NCI-H128 (cell line): ENCODE results near the gene STAT3.
"Not testable (repeated sequence)": the region's sequence is repeated elsewhere in the genome, so short reads cannot be mapped to it uniquely, and the experiment has no call there.

Experiments
- DNase-seq: peaks from one replicate; lab custom pipeline; 2025; ENCODE audit not compliant: unreplicated experiment; lab: John Stamatoyannopoulos, UW

Gene STAT3

DNA sequence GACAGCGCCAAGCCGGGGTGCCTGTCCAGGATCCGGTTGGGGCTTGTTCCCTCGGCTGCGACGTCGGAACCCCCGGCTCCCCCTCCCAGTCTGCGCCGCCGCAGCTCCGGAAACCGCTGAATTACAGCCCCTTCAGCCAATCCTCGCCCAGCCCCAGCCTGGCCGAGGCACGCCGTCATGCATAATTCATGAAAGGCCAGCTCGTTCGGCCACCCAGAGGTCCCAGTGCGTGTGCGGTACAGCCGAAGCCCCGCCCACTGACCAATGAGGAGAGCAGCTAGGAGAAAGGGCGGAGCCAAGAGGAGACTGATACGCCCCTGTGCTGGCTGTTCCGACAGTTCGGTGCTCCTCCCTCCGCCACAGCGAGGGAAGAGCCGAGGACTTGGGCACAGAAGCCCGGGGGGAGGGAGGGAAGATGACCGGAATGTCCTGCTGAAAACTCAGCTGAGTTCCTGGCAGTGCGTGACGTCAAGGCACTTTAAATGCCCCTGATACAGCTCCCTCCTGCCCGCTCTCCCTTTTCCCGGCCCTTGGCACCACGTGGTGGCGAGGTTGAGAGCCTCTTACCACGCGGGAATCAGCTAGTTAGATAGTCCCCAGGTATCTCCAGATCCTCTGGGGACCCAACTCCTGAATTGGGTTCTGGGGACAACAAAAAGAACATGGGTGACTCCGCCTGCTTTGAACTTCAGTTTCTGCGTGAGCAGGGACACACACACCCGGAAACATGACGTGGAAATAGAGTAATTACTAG, at the start of gene STAT3:
Gene STAT3 (minus strand): TSS at position 62 of the 754 bp plus-strand sequence. CDS start 39,926 bp downstream, outside the sequence.
- DNase-seq, result peak; percentile 99

DNA sequence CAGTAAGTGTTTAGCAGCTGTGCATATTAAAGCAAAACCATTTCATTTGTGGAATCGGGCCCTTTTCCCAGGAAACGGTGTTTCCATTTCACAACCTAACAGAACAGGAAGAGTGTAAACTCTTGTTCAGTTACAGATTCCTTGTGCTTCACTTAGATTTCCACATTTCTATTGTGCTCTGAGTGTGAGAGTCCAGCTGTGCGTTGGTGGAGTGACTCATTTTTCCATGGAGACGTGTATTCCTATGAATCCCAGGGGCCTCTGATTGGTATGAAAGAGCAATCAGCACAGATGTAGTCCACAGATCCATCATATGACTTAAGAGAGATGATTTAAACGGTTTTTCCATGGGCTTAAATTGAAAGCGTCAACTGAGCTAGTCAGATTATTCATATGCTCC, 48.1 kb upstream of the STAT3 start:
- no peak for DNase-seq

DNA sequence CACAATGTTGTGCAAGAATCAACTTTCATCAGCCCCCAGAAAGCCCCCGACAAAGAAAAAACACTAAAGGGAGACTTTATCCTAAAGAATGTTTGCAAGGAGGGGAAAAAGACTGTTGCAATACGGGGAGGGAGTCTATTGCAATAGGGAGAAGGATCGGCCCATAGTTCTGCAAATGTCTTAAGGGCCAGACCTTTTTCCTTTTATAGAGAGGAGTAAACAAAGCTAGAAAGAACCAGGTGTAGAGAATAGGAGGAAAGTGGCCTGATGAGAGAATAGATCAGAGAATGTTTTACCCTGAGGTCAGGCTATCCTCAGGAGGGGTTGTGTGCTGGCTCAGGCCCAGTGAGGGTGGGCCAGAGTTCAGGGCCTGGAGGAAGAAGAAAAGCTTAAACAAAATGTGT, 43.5 kb upstream of the STAT3 start:
- DNase-seq, result no peak

DNA sequence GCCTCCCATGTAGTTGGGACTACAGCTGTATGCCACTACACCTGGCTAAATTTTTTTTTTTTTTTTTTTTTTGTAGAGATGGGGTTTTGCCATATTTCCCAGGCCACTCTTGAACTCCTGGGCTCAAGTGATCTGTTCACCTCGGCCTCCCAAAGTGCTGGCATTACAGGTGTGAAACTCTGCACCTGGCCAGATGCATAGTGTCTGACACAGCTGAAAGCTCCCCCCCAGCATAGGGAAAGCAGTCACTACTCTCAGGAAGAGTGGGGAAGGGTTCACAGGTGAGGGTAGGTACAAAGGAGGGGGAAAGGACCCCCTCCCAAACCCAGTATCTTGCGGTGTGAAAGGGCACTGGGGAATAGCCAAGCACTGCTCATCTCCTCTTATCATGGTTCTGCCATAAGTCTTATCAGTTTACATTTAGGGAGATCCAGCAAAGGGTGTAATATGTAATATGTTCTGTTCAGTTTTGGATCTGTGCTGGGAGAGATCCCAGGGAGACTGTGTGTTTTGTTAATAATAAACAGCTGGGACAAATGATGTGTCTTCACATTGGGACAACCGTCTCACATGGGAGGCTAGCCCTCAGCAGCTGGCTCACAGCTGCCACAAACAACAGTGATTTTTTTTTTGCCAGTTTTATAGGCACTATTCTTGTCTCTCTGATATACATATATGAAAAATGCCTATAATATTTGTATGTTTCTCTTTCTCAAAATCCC, 41.6 kb upstream of the STAT3 start:
- no peak for DNase-seq

DNA sequence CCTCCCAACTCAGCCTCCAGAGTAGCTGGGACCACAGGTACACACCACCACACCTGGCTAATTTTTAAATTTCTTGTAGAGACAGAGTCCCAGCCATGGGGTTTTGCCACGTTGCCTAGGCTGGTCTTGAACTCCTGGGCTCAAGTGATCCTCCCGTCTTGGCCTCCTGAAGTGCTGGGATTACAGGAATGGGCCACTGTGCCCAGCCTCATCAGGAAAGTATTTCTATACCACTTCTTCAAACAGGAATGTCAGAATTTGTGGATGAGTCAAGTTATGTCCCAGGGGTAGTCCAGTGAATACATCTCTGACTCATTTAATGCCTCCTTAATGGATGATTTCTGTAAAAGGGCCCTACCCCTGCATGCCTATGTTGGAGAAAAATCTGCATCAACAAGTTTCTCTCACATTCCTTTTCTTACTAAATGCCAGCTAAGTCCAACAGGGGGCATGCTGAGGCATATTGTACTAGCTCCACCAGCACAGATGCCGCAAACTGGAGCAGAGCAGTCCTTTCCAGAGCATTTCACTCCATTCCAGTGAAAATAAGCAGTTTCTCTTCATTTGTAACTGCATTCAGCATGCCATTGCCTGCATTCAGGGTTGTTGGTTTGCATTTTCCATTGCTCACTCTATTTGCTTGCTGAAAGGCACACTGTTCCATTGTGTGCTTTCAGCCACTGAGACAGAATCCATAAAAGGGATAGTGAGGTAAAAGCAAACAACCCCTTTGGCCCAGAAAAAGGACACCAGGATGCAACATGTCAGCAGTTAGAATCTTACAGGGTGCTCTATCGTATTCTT, 40.1 kb upstream of the STAT3 start:
- DNase-seq, result no peak

DNA sequence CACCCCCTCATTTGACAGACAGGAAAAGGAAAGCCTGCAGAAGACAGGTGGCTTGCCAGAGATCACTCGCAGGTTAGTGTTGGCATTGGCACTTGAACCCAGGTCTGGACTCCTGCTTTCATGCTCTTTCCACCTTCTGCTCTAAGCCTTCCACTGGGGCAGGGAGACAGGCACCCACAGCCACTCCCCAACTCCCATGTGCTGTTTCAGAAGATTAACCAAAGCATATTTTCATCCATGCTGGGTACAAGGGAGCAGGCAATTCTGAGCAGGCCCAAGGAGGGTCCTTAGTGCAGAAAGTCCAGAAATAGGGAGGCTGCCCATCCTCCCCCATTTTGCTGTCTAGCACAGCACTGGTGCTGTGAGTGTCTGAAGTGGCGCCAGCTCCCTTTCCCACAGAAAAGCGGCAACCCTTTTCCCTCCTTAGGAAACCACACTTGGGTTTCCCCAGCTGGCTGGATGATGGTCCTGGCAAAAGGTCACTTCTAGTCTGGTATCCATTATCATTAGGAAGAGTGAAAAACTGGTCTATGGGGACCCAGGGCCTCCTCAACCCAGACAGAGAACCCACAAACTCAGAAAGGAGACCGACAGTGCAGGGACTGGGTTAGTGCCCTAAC, 36.9 kb upstream of the STAT3 start:
- DNase-seq, result no peak

DNA sequence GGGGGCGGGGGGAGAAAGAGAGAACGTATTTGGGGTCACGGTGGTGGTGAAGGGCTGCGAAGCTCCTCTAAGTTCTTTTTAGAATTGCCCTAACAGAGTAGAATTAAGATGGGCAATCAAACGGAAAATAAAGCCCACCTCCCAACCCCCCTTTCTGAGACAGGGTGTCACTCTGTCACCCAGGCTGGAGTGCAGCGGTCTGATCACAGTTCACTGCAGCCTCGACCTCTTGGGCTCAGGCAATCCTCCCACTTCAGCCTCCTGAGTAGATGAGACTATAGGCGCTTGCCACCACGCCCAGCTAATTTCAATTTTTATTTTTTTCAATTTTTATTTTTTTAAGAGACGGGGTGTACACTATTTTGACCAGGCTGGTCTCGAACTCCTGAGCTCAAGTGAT, 35.5 kb upstream of the STAT3 start:
- no peak for DNase-seq

DNA sequence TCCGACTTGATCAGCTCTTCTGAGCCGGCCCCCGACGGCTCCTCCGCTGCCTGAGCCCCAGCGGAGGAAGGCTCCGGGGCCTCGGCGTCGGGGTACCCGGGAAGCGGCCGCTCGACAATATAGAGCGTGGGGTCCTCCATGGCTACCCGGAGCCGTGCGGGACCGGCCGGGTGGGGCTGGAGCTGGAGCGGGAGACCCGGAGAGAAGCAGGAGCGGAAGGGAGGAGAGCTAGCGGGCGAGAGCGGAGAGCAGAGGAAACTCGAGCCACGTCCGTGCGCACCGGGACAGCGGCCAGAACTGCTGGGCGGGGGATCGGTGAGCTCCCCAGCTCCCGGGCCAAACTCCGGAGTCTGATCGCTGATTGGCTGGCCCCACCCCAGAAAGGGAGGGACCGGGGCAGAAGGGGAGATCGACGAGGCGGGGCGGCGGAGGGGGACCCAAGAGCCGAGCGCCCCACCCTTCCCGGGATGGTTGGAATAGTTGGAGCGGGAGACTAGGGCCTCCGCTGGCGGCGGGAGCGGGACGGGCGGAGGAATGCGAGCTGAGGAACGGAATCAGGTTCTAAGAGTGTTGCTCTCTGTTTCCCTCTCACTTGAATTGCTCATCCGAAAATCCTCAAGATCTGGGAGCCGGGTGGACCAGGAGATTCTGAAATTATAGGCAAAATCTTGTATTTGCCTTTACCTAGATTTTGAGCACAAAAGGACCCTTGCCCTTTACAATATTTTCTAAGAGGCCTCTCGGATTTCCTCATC, 34.9 kb upstream of the STAT3 start, which contains the start of gene CAVIN1:
Gene CAVIN1 (minus strand): TSS at position 299 of the 755 bp plus-strand sequence. CDS start 159 bp downstream, at position 140.
- DNase-seq, result no peak

DNA sequence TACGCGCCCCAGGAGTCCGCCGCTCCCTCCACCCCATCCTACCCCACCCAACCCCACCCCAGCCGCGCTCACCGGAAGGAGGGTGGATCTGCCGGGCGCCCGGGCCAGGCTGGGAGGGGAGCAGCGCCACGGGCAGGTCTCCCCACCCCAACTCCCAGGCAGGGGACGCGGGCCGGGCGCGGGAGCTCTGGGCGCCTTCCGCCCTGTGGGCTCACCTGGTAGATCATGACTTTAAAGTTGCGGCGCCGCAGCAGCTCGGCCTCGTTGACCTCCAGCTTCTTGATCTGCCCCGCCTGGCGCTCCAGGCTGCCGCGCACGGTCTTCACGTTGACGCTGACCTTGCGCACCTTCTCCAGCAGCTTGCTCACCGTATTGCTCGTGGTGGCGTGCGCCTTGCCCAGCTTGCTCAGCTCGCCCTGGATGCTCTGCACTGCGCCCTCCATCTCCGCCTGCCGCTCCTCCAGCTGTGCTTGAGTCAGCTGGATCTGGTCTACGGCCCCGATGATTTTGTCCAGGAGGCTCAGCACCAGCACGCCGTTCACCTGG, 34.2 kb upstream of the STAT3 start:
- DNase-seq, result no peak

DNA sequence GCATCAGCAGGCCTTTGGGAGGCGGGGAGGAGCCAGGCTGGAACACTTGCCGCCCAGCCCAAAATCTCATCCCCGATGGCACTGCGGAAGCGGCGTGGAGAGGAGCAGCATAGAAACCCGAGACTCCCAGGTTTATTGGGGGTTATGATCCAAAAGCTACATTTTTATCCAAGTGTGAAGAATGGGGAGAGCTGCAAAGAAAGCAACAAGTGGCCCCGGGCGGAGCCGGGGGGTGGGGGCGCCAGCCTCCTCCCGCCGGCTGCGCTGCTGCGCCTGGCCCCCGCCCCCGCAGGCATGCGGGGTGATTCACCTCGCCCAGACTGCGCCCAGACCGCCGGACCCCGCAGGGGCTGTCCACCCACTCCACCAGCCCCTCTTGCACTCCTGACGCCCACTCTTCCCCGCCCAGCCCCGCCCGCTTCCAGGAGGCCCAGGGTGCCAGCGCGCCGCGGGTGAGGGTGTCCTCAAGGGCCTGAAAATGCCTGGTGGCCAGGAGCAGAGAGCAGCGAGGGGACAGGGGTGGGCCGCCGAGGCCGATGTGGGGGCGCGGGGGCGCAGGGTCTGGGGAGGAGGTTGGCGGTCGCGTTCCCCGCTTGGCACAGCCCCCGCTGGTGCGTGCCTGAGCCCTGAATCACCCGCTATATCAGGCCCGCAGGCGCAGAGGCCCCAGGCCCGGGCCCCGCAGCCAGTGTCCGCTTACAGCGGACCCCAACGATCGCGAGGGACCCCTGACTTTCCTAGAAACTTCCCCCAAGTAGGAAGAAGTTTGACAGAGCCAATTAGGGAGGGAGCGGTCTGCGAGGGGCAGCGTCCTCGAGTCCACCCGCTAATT, 33.5 kb upstream of the STAT3 start:
- DNase-seq, result no peak

DNA sequence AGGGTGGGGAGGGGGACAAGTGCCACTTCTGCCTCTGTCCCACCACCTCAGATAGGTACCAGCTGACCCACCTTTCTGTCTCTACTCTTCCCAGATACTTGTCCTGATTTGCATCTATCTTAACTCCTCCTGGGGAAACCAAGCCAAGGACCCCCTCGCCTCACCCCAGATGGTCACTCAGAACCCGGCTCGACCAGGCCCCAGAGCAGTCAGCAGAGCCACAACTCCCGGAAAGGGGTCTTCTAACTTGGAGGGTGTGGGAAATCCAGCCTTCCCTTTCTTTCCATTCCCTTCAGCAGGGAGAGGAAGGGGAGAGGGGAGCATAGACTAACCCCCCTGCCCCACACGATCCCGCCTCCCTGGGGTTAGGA, 32.9 kb upstream of the STAT3 start:
- DNase-seq, result no peak

DNA sequence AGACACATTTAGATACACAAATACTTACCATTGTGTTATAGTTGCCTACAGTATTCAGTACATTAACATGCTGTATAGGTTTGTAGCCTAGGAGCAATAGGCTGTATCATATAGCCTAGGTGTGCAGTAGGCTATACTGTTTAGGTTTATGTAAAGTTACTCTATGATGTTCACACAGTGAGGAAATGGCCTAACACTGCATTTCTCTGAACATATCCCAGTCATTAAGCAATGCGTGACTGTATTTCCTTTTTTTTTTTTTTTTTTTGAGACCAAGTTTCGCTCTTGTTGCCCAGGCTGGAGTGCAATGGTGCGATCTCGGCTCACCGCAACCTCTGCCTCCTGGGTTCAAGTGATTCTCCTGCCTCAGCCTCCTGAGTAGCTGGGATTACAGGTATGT, 29.7 kb upstream of the STAT3 start:
- not testable (repeated sequence) for DNase-seq

DNA sequence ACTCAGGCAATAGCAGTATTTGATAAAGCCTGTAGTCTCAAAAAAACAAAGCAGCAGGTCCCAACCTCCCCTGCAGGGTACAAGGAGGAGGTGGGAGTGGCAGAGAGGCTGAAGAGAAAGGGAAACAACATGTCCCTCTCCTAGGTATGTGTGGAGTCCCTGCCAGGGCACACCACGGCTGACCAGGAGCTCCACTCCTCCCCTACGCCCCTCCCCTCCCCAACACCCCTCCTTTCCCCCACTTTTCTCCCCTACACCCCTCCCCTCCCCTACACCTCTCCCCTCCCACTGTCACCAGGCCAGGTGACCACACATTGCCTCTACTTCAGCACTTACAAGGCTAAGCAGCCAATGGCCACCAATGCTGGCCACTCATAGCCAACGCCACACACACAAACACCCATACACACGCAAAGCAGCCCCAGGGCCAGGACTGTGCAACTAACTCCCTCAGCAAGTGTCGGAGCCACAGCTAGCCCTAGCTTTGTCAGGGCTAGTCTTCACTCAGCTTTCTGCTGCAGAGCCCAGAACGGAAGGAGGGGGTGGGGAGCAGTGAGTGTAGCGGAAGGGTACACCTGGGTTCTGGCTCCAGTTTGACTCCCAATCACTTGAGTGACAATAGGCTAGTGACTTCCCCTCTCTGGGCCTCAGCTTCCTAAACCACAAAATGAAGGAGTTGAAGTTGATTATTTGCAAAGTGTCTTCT, 26.6 kb upstream of the STAT3 start:
- no peak for DNase-seq

DNA sequence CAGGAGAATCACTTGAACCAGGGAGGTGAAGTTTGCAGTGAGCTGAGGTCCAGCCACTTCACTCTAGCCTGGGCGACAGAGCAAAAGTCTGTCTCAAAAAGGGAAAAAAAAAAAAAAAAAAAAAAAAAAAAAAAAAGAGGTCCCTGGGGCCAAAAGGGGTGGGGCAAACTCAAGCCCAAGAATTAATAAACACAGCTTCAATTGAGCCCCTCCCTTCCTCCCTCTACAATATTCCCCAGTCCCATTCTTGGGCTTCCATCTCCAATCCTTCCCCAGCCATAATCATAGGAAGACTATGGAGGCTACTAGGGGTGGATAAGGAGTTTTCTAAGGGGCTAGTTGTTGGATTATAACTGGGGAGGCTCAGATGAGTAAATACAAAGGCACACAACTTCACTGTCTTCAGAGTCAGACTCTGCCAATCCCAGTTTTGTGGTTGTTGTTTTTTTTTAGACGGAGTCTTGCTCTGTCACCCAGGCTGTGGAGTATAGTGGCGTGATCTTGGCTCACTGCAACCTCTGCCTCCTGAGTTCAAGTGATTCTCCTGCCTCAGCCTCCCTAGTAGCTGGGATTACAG, 25.3 kb upstream of the STAT3 start:
- no peak for DNase-seq

DNA sequence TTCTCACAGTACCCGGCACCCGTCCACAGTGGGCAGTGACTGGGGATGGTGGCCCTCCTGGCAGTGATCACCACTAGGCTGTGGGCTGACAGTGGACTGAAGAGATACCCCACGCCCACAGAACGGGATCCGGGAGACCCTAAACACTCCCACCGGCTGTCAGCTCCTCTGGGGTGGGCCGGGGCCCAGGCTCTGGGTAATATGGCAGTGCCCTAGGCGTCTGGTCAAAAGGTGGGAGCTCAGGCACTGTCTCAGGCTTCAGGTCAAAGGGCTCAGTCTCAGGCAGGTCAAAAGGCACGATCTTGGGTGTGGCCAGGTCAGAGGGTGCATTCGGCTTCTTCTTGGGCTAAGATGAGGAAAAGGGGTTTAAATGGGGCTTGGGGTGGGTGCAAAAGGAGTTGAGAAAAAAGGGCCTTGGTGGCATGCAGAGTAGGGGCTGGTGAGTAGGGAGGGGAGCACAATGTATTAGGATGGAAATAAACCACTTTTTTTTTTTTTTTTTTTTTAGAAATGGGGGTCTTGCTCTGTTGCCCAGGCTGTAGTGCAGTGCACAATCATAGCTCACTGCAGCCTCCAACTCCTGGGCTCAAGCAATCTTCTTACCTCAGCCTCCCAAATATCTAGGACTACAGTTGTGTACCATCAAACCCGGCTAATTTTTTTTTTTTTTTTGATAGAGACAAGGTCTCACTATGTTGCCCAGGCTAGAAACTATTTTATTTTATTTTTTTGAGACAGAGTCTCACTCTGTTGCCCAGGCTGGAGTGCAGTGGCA, 23.9 kb upstream of the STAT3 start:
- no peak for DNase-seq

DNA sequence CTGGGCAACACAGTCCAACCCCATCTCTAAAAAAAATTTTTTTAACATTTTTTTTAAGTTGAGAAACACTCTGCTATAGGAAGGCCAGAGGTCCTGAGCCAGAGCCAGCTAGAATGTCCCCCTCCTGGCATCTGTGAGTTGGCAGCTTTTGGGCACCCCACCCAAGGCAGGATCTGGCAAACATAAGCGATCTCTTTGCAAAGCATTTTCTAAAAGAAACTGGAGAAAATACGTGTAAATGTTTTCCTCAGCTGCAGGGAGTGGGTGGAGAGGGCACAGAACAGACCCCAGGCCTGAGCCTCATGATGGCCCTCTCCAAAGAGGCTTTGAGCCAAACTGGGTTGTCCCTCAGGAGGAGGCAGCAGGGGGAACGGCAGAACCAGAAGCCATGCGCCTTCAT, 23.1 kb upstream of the STAT3 start:
- no peak for DNase-seq

DNA sequence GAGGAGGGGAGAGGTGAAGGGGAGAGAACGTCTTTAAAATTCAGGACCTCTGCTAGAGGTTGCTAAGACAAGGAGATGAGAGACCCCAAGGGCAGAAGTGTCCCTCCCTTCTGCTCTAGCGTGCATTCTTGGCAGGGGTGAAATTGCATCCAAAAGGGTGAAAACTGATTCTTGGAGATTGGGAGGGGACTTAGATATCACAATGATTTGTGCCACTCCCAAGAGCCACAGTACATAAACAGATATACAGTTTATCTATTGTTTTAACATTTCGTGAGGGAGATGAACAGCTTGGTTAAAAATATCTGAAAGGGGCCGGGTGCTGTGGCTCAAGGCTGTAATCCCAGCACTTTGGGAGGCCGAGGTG, 22.1 kb upstream of the STAT3 start:
- DNase-seq, result no peak
